ENCODE data around the gene ATP5ME.

- TF ChIP-seq CBX3 (IDR thresholded peaks at IDR 0.05; ENCODE audit: low read depth): no peak
- TF ChIP-seq JUND (IDR thresholded peaks at IDR 0.05): no peak
- no peak for TF ChIP-seq CTCF (IDR thresholded peaks at IDR 0.05 in 2 of 3, conservative IDR thresholded peaks at IDR 0.05 in 1 of 3; ENCODE audit: borderline replicate concordance in 1 of 3, insufficient read depth in 1 of 3, low read depth in 2 of 3, low read length in 2 of 3)
- no peak for TF ChIP-seq POLR2A (IDR thresholded peaks at IDR 0.05; ENCODE audit: borderline replicate concordance, extremely low read depth, insufficient read depth, insufficient read length)
- no peak for TF ChIP-seq ATF3 (IDR thresholded peaks at IDR 0.05)
- no peak for TF ChIP-seq EZH2 (IDR thresholded peaks at IDR 0.05)
- TF ChIP-seq SIN3A (IDR thresholded peaks at IDR 0.05; ENCODE audit: low read depth): no peak
- no peak for TF ChIP-seq REST (IDR thresholded peaks at IDR 0.05; ENCODE audit: low read depth)
- TF ChIP-seq MAX (IDR thresholded peaks at IDR 0.05): no peak
- no peak for TF ChIP-seq POLR2AphosphoS5 (IDR thresholded peaks at IDR 0.05; ENCODE audit: low read depth, low read length)
- no peak for TF ChIP-seq FOSL1 (IDR thresholded peaks at IDR 0.05; ENCODE audit: low read depth)
- TF ChIP-seq RAD21 (IDR thresholded peaks at IDR 0.05; ENCODE audit: low read depth): no peak
- TF ChIP-seq TCF7L2 (IDR thresholded peaks at IDR 0.05; ENCODE audit: borderline replicate concordance, extremely low read depth, insufficient read depth, insufficient read length): no peak
These were observed 30.8 kb upstream of the ATP5ME start for GRCh38 chr4:704971-705277.
